ENCODE data around the gene KCNS1. TPM values are rescaled to one million over a fixed set of nuclear protein-coding genes. Genes with fewer than 3 reads are reported as not detected.

The KCNS1 gene
- polyA plus RNA-seq, 1 experiment = 0.64 TPM

DNA sequence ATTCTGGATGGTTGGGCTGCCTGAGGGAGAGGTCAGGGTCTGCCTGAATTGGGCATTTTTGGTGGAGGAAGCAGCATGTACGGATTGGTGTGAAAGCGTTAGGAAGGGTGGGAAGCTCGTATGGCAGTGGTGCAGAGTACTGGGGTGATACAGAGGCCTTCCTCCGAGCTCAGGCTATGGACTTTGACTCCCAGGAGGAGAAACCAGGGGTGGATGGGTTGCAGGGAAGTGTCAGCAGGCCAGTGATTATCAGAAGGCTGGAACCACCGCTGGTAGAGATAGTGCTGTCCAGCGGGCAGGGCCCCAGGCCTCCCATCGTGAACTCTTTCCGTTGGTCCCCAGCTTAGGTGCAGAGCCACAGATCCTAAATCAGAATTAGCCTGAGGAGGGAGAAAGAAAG lies 8.7 kb upstream of the KCNS1 start:
- ChIA-PET CTCF (interaction anchor here (0.9 to 4.6 kb wide), 9 partner anchors 9 to 184 kb away, joined by 3 to 59 read pairs (median 21); partner anchors contain the start of gene KCNS1), POLR2A (no interaction called here)
- no peaks in the 10 kb centered on the region for H3K36me3 ChIP-seq (ENCODE audit: control insufficient read depth, insufficient read depth, low read length)
- DNase-seq (ENCODE audit: low read depth) = no peak
- TF ChIP-seq, protein P1, sequence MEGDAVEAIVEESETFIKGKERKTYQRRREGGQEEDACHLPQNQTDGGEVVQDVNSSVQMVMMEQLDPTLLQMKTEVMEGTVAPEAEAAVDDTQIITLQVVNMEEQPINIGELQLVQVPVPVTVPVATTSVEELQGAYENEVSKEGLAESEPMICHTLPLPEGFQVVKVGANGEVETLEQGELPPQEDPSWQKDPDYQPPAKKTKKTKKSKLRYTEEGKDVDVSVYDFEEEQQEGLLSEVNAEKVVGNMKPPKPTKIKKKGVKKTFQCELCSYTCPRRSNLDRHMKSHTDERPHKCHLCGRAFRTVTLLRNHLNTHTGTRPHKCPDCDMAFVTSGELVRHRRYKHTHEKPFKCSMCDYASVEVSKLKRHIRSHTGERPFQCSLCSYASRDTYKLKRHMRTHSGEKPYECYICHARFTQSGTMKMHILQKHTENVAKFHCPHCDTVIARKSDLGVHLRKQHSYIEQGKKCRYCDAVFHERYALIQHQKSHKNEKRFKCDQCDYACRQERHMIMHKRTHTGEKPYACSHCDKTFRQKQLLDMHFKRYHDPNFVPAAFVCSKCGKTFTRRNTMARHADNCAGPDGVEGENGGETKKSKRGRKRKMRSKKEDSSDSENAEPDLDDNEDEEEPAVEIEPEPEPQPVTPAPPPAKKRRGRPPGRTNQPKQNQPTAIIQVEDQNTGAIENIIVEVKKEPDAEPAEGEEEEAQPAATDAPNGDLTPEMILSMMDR (IDR thresholded peaks at IDR 0.05; ENCODE audit: insufficient read depth, low read depth, low read length) = no peak
- H3K27me3 ChIP-seq (ENCODE audit: control insufficient read depth, insufficient read depth, low read length) = peaks cover 6% of the 10 kb centered on the region
- H3K4me3 ChIP-seq (ENCODE audit: low read depth, low read length) = no peak overlapping the region

DNA sequence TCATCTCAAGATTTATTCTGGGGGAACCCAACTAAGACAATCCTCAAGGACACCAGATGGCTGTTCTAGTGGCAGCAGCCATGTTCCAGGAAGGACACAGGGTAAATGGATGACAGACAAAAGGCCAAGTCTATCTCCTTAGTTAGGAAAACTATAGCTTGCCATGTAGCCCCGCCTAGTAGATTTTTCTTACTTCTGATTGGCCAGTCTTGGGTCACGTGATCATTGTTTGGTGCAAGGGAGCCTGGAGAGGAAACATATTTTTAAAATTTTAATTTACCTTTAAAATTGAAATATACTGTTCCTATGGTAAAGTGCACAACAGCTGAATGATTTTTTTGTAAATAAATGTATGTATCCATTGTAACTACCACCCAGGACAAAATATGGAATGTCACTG lies 4.4 kb upstream of the KCNS1 start:
- ChIA-PET POLR2A (no interaction called here), CTCF (interaction anchor here (0.6 to 4.8 kb wide), 7 partner anchors 9 to 189 kb away, joined by 3 to 46 read pairs (median 9); no protein-coding TSS in a partner anchor)
- H3K4me3 ChIP-seq (ENCODE audit: low read depth, low read length) = no peak overlapping the region
- H3K36me3 ChIP-seq (ENCODE audit: control insufficient read depth, insufficient read depth, low read length) = no peaks in the 10 kb centered on the region
- TF ChIP-seq, protein P1 (IDR thresholded peaks at IDR 0.05; ENCODE audit: insufficient read depth, low read depth, low read length) = no peak
- no peaks in the 10 kb centered on the region for H3K27me3 ChIP-seq (ENCODE audit: control insufficient read depth, insufficient read depth, low read length)
- DNase-seq (ENCODE audit: low read depth) = no peak

DNA sequence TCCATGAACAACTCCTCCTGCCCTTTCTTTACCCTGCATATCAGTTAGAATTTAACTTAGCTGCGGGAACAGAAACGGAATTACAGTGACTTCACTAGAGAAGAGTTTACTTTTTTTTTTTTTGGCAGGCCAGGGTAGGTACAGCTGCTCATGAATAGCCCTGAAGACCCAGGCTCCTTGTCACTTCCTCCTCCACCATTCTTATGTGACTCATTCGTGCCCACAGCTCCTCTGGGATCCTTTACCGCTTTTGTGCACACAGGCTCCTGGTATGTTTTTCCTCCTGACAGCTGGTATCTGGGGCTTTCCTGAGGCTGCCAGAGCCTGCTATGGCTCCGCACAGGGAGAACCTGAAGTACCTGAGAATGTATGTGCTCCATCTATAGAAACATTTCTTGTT lies 3.9 kb upstream of the KCNS1 start:
- DNase-seq (ENCODE audit: low read depth) = no peak
- no peak overlapping the region for H3K4me3 ChIP-seq (ENCODE audit: low read depth, low read length)
- ChIA-PET CTCF (interaction anchor here (0.8 to 4.8 kb wide), 5 partner anchors 8 to 189 kb away, joined by 4 to 46 read pairs (median 9); no protein-coding TSS in a partner anchor), POLR2A (no interaction called here)
- peaks cover under 1% of the 10 kb centered on the region; the same call in 1 of the 2 replicates for H3K27me3 ChIP-seq (ENCODE audit: control insufficient read depth, insufficient read depth, low read length)
- TF ChIP-seq, protein P1 (IDR thresholded peaks at IDR 0.05; ENCODE audit: insufficient read depth, low read depth, low read length) = no peak
- H3K36me3 ChIP-seq (ENCODE audit: control insufficient read depth, insufficient read depth, low read length) = no peaks in the 10 kb centered on the region

DNA sequence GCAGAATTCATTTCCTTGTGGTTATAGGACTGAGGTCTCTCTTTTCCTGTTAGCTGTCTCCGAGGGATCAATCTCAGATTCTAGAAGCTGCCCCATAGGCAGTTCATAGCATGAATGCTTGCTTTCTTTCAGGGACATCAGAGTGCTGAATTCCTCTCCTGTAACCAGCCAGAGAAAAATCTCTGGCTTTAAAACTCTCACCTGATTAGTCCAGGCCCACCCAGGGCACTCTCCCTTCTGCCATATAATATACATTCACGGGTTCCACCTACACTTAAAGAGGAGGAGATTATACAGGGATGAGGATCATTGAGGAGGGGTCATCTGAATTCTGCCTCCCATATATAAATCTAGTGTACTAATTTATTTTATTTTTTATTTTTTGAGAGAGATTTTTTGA lies 2.1 kb upstream of the KCNS1 start:
- Histone ChIP-seq H3K36me3 (ENCODE audit: control insufficient read depth, insufficient read depth, low read length) (no peaks in the 10 kb centered on the region), H3K4me3 (ENCODE audit: low read depth, low read length) (no peak overlapping the region), H3K27me3 (ENCODE audit: control insufficient read depth, insufficient read depth, low read length) (peaks cover 2% of the 10 kb centered on the region; the same call in 1 of the 2 replicates)
- DNase-seq (ENCODE audit: low read depth) = no peak
- CTCF ChIA-PET = interaction anchor here (1.8 to 2.3 kb wide), 2 partner anchors 9 to 59 kb away, joined by 7 read pairs; no protein-coding TSS in a partner anchor
- POLR2A ChIA-PET = no interaction called here
- TF ChIP-seq, protein P1 (IDR thresholded peaks at IDR 0.05; ENCODE audit: insufficient read depth, low read depth, low read length) = no peak

DNA sequence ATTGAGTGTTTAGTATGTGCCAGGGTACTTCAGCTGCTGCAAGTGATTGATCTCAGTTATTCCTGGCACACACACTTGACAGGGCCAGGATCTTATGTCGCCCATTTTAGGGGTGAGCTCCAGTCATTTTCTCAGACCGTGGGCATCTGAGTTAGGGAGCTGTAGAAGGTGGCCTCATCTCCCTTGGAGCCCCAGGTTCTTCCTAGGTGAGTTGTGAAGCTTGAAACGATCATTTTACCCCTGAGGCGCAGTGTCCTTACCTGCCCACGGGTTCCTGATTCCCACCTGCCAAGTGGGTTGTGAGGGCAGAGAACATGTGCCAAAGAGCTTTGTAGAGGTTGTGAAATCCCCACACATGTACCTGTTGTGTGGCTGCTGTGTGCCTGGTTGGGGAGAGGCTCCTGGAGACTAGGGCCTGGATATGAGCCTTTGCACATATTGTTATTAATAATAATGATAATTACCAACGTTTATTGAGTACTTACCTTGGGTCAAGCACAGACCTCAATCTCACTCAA lies 465 bp upstream of the KCNS1 start:
- Histone ChIP-seq H3K36me3 (ENCODE audit: control insufficient read depth, insufficient read depth, low read length) (no peaks in the 10 kb centered on the region), H3K27me3 (ENCODE audit: control insufficient read depth, insufficient read depth, low read length) (peaks cover 2% of the 10 kb centered on the region; the same call in 1 of the 2 replicates), H3K4me3 (ENCODE audit: low read depth, low read length) (no peak overlapping the region)
- ChIA-PET POLR2A (no interaction called here), CTCF (interaction anchor here (3.5 to 15.9 kb wide), 3 partner anchors 10 to 191 kb away, joined by 32 to 407 read pairs (median 78); no protein-coding TSS in a partner anchor)
- no peak for DNase-seq (ENCODE audit: low read depth)
- TF ChIP-seq, protein P1 (IDR thresholded peaks at IDR 0.05; ENCODE audit: insufficient read depth, low read depth, low read length) = no peak

Data from BJ (cell line).